Tibial artery (tissue), 4 donors: ENCODE results near the gene CORO2A.

Experiments used
- DNase-seq, 2 donors: peaks; one replicate each; pipeline ENCODE4 v3.0.0-alpha.2; 2019
- H3K27ac ChIP-seq, 2 donors: fragments of 200-600 bp; sonication (generic) in 1 of 2; 1 replicate in 1 of 2; 2 replicates in 1 of 2; pipeline ENCODE4 v1.5.1; 2018 to 2019; ENCODE audit warnings: mild to moderate bottlenecking in 1 of 2
- H3K27me3 ChIP-seq, 2 donors: fragments of 200-600 bp; sonication (generic) in 1 of 2; one replicate each; pipeline versions ENCODE4 v1.5.1 to v1.6.0; 2016 to 2019
- H3K36me3 ChIP-seq, 3 donors: fragments of 200-600 bp; sonication (generic) in 2 of 3; one replicate each; pipeline ENCODE4 v1.5.1; 2016 to 2019; ENCODE audit warnings: mild to moderate bottlenecking in 2 of 3
- H3K4me1 ChIP-seq, 4 donors: fragments of 200-600 bp; sonication (generic) in 2 of 4; 1 replicate in 3 of 4; 2 replicates in 1 of 4; pipeline ENCODE4 v1.5.1; 2016 to 2019
- H3K4me3 ChIP-seq, 2 donors: fragments of 200-600 bp; sonication (generic) in 1 of 2; 1 replicate in 1 of 2; 2 replicates in 1 of 2; pipeline ENCODE4 v1.5.1; 2018 to 2019; ENCODE audit warnings: mild to moderate bottlenecking in 2 of 2
- H3K9me3 ChIP-seq, 3 donors: fragments of 200-600 bp; sonication (generic) in 1 of 3; one replicate each; pipeline ENCODE4 v1.5.1; 2016 to 2019
- intact Hi-C: fragments of 100-400 bp; cut with DNase I; formaldehyde crosslinking; loops from one replicate; pipeline ENCODE4 v1.15.0; 2023; ENCODE audit warnings: low total_unique reads
- TF ChIP-seq, protein P1 (sequence below), 2 experiments: fragments of 200-600 bp in 1 of 2; fragments of 450-650 bp in 1 of 2; IDR thresholded peaks; one replicate each; pipeline ENCODE4 v1.5.1; 2017 to 2019; ENCODE audit warnings: antibody characterized with exemption in 2 of 2, mild to moderate bottlenecking in 1 of 2, moderate library complexity in 1 of 2

Gene CORO2A

DNA sequence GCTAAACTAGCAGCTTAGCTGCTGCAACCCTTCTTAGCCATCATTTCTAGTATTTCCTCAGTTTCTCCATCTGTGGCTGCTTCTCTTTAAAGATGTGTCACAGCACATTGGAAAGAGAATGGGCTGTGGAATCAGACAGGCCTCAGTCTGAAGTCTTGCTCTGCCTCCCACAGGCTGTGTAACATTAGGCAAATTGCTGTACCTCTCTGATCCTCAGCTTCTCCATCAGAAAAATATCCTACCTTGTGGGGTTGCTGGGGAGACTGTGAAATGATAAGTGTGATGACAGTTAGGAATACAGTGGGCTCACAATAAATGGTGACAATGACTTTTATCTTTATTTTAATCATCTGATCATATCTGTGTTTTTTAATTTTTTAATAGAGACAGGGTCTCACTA lies 55.9 kb downstream of the CORO2A start:
- H3K27me3 ChIP-seq = no peaks in the 10 kb centered on the region
- no peak overlapping the region for H3K4me3 ChIP-seq
- peak in 1 of 2 donors; percentile 21 for DNase-seq
- no peaks in the 10 kb centered on the region for H3K36me3 ChIP-seq
- peaks cover 0 to 3% (median 0%) of the 10 kb centered on the region in 4 donors for H3K4me1 ChIP-seq
- TF ChIP-seq, protein P1, sequence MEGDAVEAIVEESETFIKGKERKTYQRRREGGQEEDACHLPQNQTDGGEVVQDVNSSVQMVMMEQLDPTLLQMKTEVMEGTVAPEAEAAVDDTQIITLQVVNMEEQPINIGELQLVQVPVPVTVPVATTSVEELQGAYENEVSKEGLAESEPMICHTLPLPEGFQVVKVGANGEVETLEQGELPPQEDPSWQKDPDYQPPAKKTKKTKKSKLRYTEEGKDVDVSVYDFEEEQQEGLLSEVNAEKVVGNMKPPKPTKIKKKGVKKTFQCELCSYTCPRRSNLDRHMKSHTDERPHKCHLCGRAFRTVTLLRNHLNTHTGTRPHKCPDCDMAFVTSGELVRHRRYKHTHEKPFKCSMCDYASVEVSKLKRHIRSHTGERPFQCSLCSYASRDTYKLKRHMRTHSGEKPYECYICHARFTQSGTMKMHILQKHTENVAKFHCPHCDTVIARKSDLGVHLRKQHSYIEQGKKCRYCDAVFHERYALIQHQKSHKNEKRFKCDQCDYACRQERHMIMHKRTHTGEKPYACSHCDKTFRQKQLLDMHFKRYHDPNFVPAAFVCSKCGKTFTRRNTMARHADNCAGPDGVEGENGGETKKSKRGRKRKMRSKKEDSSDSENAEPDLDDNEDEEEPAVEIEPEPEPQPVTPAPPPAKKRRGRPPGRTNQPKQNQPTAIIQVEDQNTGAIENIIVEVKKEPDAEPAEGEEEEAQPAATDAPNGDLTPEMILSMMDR (IDR thresholded peaks at IDR 0.05) = no peak
- intact Hi-C loops = no loop called here
- H3K9me3 ChIP-seq = no peaks in the 10 kb centered on the region
- no peak overlapping the region for H3K27ac ChIP-seq

GRCh38 chr9:98135938-98136337 lies 56.5 kb downstream of the CORO2A start:
- peaks cover 0 to 3% (median 0%) of the 10 kb centered on the region in 4 donors for H3K4me1 ChIP-seq
- H3K4me3 ChIP-seq = no peak overlapping the region
- H3K27ac ChIP-seq = no peak overlapping the region
- no peaks in the 10 kb centered on the region for H3K36me3 ChIP-seq
- peak in 1 of 2 donors; percentile 19 for DNase-seq
- intact Hi-C loops = no loop called here
- H3K27me3 ChIP-seq = no peaks in the 10 kb centered on the region
- TF ChIP-seq, protein P1 (IDR thresholded peaks at IDR 0.05) = no peak
- H3K9me3 ChIP-seq = no peaks in the 10 kb centered on the region

GRCh38 chr9:98135558-98135934 lies 56.9 kb downstream of the CORO2A start:
- Histone ChIP-seq H3K9me3 (no peaks in the 10 kb centered on the region), H3K36me3 (no peaks in the 10 kb centered on the region), H3K27ac (no peak overlapping the region), H3K4me1 (peaks cover 0 to 3% (median 0%) of the 10 kb centered on the region in 4 donors), H3K4me3 (no peak overlapping the region), H3K27me3 (no peaks in the 10 kb centered on the region)
- TF ChIP-seq, protein P1 (IDR thresholded peaks at IDR 0.05) = no peak
- DNase-seq = no peak
- intact Hi-C loops = no loop called here

DNA sequence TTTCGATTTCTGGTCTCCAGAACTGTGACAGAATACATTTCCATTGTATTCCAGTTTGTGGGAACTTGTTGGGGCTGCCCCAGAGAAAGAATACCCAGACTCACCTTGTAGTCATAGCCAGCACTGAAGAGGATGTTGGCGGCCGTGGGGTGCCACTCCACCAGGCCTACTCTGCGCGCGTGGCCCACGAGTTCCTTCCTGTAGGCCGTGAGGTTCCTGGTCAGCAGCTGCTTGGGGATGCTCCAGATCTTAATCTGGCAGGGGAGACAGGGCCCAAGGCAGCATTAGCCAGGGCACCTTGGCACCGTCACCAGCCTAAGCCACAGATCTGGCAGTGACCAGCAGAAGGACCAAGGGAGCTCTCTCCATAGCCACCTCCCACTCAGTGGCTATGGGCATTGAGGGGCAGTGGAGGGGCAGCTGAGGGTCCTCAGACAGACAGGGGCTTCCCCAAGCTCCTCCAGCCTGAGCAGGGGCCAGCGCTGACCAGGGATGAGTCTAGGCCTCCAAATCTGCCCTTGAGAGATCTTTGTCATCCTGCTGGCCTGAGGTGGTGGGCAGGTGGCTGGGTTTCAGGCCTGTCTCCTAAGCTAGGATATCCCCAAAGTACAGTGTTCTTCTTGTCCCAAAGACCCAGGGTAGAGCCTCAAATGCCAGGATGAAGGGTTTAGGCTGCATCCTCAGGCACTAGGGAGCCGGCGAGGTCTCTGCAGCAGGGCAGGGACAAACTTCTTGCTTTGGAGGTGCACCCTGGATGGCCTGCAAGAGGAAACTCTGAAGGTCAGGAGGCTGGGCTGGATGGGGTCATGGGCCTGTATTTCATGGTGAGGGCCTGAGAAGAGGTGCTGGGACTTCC lies 57.5 kb downstream of the CORO2A start:
- DNase-seq = peak in 1 of 2 donors; percentile 42
- TF ChIP-seq, protein P1 (IDR thresholded peaks at IDR 0.05) = no peak
- intact Hi-C loops = no loop called here

DNA sequence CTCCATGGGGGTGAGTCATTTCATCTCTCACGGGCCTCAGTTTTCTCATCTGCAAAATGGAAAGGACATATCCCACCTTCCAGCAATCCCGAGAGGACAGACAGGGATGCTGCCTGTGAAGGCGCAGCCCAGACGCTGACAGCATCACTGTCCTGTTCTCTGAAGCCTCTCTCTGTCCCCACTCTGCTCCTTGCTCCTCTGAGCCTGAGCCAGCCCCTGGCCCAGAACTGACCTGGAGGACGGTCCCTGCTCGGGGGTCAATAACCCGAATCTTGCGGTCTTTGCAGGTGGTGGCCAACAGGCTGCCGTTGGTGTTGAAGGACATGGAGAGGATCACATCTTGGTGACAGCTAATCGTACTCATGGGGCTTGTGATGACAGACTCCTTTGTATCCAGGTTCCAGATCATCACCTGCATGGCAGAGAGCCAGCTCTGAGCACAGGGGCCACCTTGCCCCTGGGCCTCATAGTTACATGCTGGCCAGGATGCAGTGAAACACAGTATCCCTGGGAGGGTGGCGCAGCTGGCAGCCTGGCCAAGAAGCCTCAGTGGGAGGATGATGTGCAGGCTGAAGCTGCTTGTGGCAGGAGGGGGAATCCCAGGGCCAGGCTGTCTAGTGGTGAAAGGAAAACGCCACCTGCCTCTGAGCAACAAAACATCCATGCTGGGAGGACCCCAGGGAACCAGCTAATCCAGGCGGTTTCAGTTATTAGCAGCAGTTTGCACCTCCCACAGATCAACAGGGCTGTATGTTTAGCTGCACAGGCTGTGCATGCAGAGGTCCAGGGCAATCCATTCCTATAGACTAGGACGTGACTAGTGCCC lies 59.4 kb downstream of the CORO2A start:
- Histone ChIP-seq H3K36me3 (no peaks in the 10 kb centered on the region), H3K9me3 (no peaks in the 10 kb centered on the region), H3K4me3 (no peak overlapping the region), H3K27ac (no peak overlapping the region), H3K27me3 (no peaks in the 10 kb centered on the region), H3K4me1 (peaks cover 0 to 3% (median 0%) of the 10 kb centered on the region in 4 donors)
- peak in 1 of 2 donors; percentile 47 for DNase-seq
- intact Hi-C loops = no loop called here
- TF ChIP-seq, protein P1 (IDR thresholded peaks at IDR 0.05) = no peak

More for the DNA sequence above, 57.5 kb downstream of the CORO2A start:
- Histone ChIP-seq H3K4me3 (no peak overlapping the region), H3K27ac (no peak overlapping the region), H3K27me3 (no peaks in the 10 kb centered on the region), H3K36me3 (no peaks in the 10 kb centered on the region), H3K4me1 (peaks cover 0 to 3% (median 0%) of the 10 kb centered on the region in 4 donors), H3K9me3 (no peaks in the 10 kb centered on the region)
